Body of pancreas (tissue), 4 donors: ENCODE data around the gene GCG.

Experiments used
- CTCF ChIP-seq, 7 experiments: fragments of 450-650 bp in 4 of 7; fragments of 200-600 bp in 3 of 7; sonication (generic) in 3 of 7; IDR thresholded peaks; one replicate each; pipeline ENCODE4 v1.5.1; 2016 to 2019; ENCODE audit warnings: antibody characterized with exemption in 7 of 7
- POLR2A ChIP-seq, 3 donors: fragments of 450-650 bp; IDR thresholded peaks; one replicate each; pipeline ENCODE4 v1.6.1; 2016; ENCODE audit warnings: antibody characterized with exemption in 3 of 3, mild to moderate bottlenecking in 2 of 3

GRCh38 chr2:162143969-162144368 lies 8.1 kb downstream of the GCG start:
- no peak for TF ChIP-seq CTCF (IDR thresholded peaks at IDR 0.05)
- TF ChIP-seq POLR2A (IDR thresholded peaks at IDR 0.05): no peak
